Hematopoietic multipotent progenitor cell treated with erythropoietin and hydrocortisone succinate and interleukin-3 and kit ligand, for 4 days (in vitro differentiated cells): ENCODE measurements around the gene CDA.

Experiments used
- DNase-seq: peaks from one replicate; pipeline ENCODE4 v3.0.0-alpha.2; 2015

CDA gene

GRCh38 chr1:20618550-20618949 lies 29.7 kb downstream of the CDA start:
- no peak for DNase-seq

- DNase-seq: no peak
These were observed 31.1 kb downstream of the CDA start for GRCh38 chr1:20619999-20620398.

GRCh38 chr1:20621012-20621411 lies 32.1 kb downstream of the CDA start:
- no peak for DNase-seq

- no peak for DNase-seq
These were observed 35.8 kb downstream of the CDA start for GRCh38 chr1:20624709-20625108.

GRCh38 chr1:20625176-20626097 lies 36.5 kb downstream of the CDA start:
- peak; percentile 10 for DNase-seq

GRCh38 chr1:20626098-20626427 lies 37.2 kb downstream of the CDA start:
- DNase-seq: no peak

- no peak for DNase-seq
These were observed 37.6 kb downstream of the CDA start for GRCh38 chr1:20626524-20626923.

GRCh38 chr1:20630729-20631128 lies 41.8 kb downstream of the CDA start:
- no peak for DNase-seq

- DNase-seq: no peak
These were observed 43.5 kb downstream of the CDA start for GRCh38 chr1:20632386-20632785.

- DNase-seq: peak; percentile 87
These were observed 44.5 kb downstream of the CDA start, which contains the start of gene PINK1 for GRCh38 chr1:20633190-20634064. Gene PINK1 (plus strand): TSS chr1:20633458. CDS start chr1:20633549, 91 bp downstream.

- no peak for DNase-seq
These were observed 45.2 kb downstream of the CDA start for GRCh38 chr1:20634065-20634593.

GRCh38 chr1:20634594-20635084 lies 45.7 kb downstream of the CDA start:
- peak; percentile 83 for DNase-seq

- DNase-seq: no peak
These were observed 48.0 kb downstream of the CDA start for GRCh38 chr1:20636785-20637347.

GRCh38 chr1:20640183-20640597 lies 51.3 kb downstream of the CDA start:
- peak; percentile 82 for DNase-seq

- DNase-seq: no peak
These were observed 53.1 kb downstream of the CDA start for GRCh38 chr1:20641975-20642374.

- DNase-seq: no peak
These were observed 54.2 kb downstream of the CDA start for GRCh38 chr1:20643080-20643479.

- DNase-seq: no peak
These were observed 55.5 kb downstream of the CDA start for GRCh38 chr1:20644416-20644815.

- DNase-seq: no peak
These were observed 56.5 kb downstream of the CDA start for GRCh38 chr1:20645414-20645813.

GRCh38 chr1:20648438-20648837 lies 59.5 kb downstream of the CDA start:
- no peak for DNase-seq

- no peak for DNase-seq
These were observed 60.0 kb downstream of the CDA start for GRCh38 chr1:20648946-20649345.

- no peak for DNase-seq
These were observed 63.4 kb downstream of the CDA start for GRCh38 chr1:20652300-20652699.

GRCh38 chr1:20654104-20654690 lies 65.3 kb downstream of the CDA start:
- no peak for DNase-seq

- no peak for DNase-seq
These were observed 68.1 kb downstream of the CDA start for GRCh38 chr1:20657024-20657423.
